ENCODE results near the gene DDB1.

DDB1 gene

DNA sequence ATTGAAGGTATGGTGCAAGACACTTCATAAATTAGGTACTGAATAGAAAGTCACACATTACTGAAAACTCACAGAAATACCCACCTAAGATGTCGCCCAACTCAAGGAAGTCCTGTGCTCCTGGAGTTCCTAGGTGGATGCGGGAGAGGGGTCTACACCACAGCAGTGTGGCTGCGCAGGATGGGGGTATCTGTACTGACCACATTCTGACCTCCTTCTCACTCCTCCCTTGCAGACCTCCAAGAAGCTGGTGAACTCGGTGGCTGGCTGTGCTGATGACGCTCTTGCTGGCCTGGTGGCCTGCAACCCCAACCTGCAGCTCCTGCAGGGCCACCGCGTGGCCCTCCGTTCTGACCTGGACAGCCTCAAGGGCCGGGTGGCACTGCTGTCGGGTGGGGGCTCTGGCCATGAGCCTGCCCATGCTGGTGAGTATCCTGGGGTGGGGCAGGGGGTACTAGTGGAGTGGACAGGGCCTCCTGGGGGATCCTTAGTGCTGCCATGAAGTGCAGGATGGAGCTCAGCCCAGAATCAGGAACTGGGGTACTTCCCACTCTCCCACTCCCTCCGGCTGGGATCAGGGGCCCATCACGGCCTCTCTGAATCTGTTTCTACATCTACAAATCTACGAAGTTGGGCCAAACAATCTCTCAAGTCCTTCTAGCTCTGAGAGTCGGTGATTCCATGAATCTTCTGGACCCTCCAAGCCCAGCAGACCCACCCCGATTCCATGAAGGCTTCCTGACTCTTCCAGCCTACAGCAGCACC, 5.0 kb upstream of the DDB1 start:
- DNase-seq (ENCODE audit: extremely low read depth in 1 of 2, low read depth in 1 of 2): no peak

DNA sequence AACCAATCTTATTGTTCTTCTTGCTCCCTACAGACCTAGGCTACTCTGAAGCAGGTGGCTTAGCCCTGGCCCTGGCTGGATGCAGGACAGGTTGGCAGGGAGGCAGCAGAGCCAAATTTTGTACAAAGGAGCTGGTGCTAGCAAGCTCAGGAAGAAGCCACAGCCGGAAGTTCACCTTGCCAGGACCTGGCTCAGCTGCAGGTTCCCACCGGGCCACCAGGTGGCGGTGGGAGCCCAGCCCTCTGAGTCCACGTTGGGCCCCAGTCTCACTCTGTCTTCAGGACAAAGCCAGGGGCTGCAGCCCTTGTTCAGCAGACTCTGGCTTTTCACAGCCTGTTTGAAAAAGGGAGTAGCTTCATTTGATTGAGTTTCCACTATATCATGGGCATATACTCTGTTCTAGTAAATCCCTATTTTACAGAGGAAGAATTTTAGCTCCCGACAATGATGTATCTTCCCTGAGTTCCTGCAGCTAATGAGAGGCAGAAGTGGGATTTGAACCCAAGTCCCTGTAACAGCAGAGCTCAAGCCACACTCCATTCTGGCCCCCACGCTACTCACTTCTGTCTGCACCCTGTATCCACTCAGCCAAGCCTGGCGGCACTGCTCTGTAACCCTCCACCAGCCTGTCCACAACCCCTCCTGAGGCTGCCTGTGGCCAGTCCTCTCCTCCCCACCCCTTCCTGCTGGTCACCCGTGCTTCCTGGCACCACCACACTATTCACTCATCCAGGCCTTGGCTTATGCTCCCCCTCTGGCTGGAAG, 3.4 kb upstream of the DDB1 start:
- DNase-seq (ENCODE audit: extremely low read depth in 1 of 2, low read depth in 1 of 2): peak; percentile 65 to 67

DNA sequence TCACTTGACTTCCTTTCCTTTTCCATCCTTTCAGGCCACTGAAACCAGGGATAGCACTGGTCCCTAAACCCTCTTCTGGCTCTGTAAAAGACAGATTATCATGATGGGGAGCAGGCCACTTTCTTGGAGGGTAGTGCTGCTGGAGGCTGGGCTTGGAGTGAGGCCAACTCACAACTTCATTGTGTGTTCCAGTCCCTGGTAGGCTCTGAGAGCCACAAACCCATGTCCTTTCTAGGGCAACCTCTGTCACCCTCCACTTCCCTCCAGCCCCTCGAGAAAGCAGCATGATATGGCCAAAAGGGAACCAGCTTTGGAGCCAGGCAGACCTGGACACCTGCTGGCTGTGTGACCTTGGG, 2.4 kb upstream of the DDB1 start:
- no peak for DNase-seq (ENCODE audit: extremely low read depth in 1 of 2, low read depth in 1 of 2)

GRCh38 chr11:61334434-61335354, 1.8 kb upstream of the DDB1 start:
- no peak for DNase-seq (ENCODE audit: extremely low read depth in 1 of 2, low read depth in 1 of 2)

DNA sequence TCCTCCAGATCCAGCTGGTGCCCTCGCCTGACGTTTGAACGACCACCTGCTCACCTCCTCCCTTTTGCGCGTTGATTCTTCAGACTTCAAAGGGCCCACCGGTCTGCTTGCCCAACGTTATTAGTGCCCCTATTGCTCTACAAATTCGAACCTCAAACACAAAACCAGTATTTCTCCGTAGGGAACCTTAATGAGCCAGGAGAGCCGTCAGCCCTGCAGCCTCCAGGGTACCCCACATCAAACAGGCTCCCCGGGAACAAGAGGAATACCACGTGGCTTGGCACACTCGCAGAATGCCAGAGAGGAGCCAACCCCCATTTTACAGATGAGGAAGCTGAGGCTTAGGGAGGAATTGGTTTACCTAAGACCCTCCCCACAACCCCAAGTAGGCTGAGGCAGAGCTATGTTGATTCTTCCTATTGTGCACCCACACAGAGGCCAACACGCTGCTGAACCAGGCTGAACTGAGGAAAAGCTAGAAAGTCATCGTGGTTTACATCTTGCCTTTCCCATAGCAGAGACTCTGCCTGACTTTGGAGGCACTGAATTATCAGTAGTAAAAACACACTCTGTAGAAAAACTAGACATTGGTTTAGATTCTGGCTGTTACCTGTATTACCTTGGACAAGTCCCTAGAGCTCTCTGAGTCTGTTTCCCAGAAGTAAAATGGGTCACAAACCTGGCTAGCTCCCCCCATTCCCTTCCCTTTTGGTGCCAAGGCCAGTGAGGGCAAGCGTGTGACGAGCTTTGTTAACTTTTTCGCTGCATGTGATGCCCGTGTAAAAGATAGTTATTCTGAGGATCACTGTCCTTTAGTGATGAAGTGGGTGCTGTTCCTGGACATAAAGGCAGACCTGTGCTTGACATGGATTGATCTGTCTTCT, 887 bp upstream of the DDB1 start:
- DNase-seq (ENCODE audit: extremely low read depth in 1 of 2, low read depth in 1 of 2): no peak

DNA sequence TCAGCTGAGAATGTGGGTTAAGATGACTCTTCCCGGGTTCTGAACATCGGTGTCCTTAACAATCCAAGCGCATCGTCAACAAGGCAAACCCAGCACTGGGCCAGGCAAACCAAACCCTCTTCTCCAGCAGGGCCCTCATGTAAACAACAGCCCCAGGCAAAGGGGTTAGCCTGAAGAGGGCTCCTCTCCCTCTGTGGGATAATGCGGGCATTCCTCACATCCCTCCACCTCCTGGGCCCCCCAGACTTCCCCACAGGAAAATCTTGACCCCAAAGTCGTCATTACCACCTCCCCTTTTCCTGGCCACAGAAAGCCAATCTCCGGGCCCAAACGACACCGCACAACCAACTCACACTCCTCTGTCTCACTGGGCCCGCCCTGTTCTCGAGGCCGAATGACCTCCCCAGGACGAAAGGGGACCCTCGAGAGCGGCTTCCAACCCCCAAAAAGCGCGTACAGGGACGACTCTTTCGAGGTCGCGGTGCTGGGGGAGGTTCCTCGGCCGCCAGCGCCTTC, 566 bp downstream of the DDB1 start:
- DNase-seq (ENCODE audit: extremely low read depth in 1 of 2, low read depth in 1 of 2): no peak

DNA sequence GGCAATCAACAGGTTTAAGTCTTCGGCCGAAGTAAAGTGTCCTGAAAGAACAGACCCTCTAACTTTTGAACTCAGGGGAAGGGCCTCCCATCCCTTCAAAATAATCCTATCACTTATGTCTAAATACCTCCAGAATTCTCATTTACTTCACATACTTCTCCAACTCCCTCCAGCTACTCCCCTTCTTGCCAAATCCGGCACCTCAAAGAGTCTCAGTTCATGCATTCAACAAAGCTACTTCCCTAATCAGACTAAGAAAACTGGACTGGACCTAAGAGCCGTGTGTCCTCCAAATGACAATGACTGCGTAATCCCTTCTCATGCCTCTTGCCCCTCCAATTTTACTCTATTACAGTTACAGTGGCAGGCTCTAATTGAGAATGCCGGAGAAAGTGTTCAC, 1.3 kb downstream of the DDB1 start:
- DNase-seq (ENCODE audit: extremely low read depth in 1 of 2, low read depth in 1 of 2): no peak

GRCh38 chr11:61329871-61330270, 3.0 kb downstream of the DDB1 start:
- no peak for DNase-seq (ENCODE audit: extremely low read depth in 1 of 2, low read depth in 1 of 2)

DNA sequence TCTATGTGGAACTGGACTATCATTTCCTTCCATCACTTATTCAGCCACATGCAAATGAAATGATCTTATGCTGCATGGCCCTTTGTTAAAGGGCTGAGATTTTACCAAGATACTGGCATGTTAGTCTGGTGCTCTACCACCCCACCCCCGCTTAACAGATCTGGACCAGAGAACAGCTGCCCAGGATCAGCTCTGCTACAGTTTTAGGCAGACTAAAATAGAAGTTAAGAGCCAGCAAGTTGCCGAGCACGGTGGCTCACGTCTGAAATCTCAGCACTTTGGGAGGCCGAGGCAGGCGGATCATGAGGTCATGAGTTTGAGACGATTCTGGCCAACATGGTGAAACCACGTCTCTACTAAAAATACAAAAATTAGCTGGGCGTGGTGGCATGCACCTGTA, 4.6 kb downstream of the DDB1 start:
- no peak for DNase-seq (ENCODE audit: extremely low read depth in 1 of 2, low read depth in 1 of 2)

DNA sequence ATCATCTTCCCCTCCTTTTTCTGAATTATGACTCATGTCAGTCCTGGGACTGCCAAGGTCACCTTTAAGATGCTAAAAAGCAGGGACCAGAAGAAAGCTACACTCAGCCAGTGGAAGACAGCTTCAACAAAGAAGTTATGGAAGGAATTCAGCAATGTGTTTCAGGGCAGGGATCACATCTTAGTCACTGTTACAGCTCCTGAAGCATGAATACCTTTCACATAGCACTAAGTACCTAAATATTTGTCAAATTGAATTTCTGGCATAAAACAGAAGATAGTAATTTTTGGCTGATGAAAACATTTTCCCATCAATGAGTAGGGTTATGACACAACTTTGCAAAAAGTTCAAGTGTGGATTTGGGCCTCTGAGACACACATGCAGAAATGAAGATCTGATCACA, 5.2 kb downstream of the DDB1 start:
- no peak for DNase-seq (ENCODE audit: extremely low read depth in 1 of 2, low read depth in 1 of 2)

DNA sequence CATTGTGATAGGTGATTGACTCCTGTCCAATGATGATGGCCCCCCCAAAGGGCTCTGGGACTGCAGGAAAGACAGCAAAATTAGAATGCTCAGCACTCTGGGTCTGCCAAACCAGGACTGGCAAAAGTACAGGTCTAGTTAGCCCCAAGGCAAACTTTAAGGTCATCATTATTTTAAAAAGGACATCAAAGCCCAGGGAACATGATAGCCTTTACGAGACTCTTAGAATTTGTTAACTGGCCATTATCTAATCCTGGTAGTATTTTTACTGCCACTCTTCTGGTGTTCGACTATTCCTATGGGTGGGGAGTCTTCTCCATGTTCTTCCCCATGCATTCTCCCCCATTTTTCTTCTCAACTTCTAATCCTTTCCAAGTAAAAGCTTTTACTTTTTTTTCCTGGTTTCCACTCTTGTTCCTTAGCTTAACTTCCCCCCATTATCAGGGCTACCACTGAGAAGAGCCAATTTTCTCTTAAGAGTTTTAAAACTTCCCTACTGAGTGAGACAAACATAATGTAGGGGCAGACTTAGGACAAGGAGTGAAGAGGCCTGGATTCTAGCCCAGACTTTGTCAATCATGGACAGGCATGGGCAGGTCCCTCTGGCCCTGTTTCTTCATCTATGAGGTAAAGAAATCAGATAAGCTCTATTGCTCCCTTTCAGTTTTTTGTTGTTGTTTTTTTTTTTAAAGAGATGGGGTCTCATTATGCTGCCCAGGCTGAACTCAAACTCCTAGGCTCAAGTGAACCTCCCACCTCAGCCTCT, 7.1 kb downstream of the DDB1 start:
- no peak for DNase-seq (ENCODE audit: extremely low read depth in 1 of 2, low read depth in 1 of 2)

DNA sequence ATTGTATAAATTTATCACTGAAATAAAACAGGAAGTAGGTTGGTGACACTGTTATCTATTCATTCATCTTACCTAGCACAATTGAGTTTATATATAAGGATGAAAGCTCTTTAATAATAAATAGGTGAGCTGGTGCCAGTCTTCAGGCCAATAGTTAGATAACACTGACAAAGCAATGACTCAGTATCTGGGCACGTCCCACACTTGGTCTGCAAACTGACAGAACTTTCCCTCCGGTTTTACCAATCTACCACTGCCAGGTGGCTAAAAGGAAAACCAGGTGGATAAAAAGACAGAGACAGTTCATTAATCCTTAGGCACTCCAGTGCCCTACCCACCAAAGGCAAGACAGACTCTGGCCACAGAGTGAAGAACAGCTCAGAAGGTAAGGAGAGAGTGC, 17.6 kb downstream of the DDB1 start:
- no peak for DNase-seq (ENCODE audit: extremely low read depth in 1 of 2, low read depth in 1 of 2)

- DNase-seq (ENCODE audit: extremely low read depth in 1 of 2, low read depth in 1 of 2): no peak
Observed at GRCh38 chr11:61310749-61311148, 22.2 kb downstream of the DDB1 start.

DNA sequence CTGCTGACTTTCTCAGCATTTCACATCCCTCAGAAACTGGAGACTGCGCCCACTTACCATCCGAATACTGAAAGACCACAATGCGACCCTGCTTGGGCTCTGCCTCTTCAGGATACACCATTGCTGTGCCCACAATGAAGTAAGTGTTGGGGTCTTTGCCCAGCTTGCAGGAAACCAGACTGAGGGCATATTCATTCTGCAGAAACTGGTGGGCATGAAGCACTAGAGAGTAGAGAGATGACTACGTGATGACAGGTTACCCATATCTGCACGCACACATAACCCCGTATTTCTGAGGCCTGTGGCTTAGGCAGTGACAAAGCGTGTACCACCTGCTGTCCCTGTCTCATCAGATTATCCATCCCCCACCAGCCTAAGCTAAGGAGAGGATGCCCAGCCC, 23.2 kb downstream of the DDB1 start:
- DNase-seq (ENCODE audit: extremely low read depth in 1 of 2, low read depth in 1 of 2): peak in 1 of 2 donors; percentile 64

GRCh38 chr11:61309141-61309540, 23.8 kb downstream of the DDB1 start:
- DNase-seq (ENCODE audit: extremely low read depth in 1 of 2, low read depth in 1 of 2): no peak

DNA sequence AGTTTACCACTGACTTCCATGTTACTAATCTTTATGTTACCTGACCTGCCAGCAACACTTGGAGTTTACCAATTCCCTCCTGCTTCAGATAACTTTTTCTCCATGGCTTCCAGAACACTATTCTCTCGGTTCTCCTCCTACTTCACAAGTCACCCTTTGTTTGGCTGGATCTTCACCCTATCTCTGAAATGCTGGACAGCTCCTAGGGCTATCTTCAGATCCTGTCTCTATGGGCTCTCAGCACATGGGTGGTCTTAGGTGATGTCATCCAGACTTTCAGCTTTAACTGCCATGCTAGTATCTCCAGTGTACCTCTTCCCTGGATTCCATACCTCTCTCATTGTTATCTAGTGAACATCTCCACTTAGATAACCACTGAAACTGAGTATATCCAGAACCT, 25.6 kb downstream of the DDB1 start:
- DNase-seq (ENCODE audit: extremely low read depth in 1 of 2, low read depth in 1 of 2): no peak

DNA sequence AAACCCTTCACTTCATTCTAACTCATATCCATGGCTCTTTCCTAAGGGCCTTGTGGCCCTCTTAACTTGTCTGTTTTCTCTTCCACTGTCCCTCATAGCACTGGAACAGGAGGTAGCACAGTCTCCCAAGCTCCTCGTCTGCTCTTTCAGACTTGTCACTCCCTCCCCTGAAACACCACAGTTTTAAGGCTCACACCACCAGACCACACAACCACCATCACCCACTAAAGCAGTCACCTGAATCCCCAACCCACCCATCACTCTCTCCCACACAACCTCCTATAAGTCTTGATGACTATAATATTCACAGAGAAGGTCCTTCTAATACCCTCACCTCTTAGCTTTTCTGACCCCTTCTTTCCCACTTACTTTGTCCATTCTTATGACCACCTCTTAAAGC, 26.7 kb downstream of the DDB1 start:
- DNase-seq (ENCODE audit: extremely low read depth in 1 of 2, low read depth in 1 of 2): no peak

DNA sequence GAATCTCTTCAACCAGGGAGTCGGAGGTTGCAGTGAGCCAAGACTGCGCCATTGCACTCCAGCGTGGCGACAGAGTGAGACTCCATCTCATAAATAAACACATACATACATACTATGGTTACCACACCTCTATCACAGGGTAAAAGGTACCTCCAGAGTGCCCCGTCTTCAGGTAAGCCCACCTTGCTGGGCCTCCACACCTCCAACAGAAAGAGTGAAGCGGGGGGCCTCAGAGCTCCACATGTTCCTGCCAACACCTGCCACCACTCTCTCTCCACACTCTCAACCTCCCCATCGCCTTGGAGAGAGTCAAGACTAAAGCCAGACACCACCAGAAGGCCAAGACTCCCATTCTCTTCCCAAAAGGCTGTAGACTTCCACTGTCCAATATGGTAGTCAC, 27.5 kb downstream of the DDB1 start:
- DNase-seq (ENCODE audit: extremely low read depth in 1 of 2, low read depth in 1 of 2): no peak

GRCh38 chr11:61303725-61304124, 29.2 kb downstream of the DDB1 start:
- no peak for DNase-seq (ENCODE audit: extremely low read depth in 1 of 2, low read depth in 1 of 2)

- no peak for DNase-seq (ENCODE audit: extremely low read depth in 1 of 2, low read depth in 1 of 2)
Observed at GRCh38 chr11:61302550-61302949, 30.4 kb downstream of the DDB1 start.

Measured in stimulated activated CD8-positive, alpha-beta memory T cell treated with anti-CD3 and anti-CD28 coated beads, Interleukin-7, amount 100 ng/mL, for 48 hours (primary cell).